HepG2 (cell line): ENCODE results near the gene TTPAL. TPM values are rescaled to one million over a fixed set of nuclear protein-coding genes. Genes with fewer than 3 reads are reported as not detected.
A peak's percentile ranks its signal among the peaks of the same experiment; 100 is the strongest.

Experiments used
- CREB1 ChIP-seq, 2 experiments: fragments of 450-650 bp in 1 of 2; IDR thresholded peaks; 2 replicates each; pipeline ENCODE4 v1.6.1; 2016 to 2017; ENCODE audit warnings: control low read depth in 1 of 2, mild to moderate bottlenecking in 1 of 2, missing compliant biosample characterization in 1 of 2, missing genetic modification characterization in 1 of 2
- DNMT3B ChIP-seq: conservative IDR thresholded peaks from 2 replicates; pipeline ENCODE4 v1.6.1; 2016; ENCODE audit warnings: missing biosample characterization, control low read depth
- DPF2 ChIP-seq: sonication (generic); formaldehyde crosslinking; IDR thresholded peaks from 2 replicates; pipeline ENCODE4 v1.4.0; 2020; ENCODE audit warnings: mild to moderate bottlenecking, low read depth, missing genetic modification reagents, borderline replicate concordance
- EED ChIP-seq: sonication (generic); formaldehyde crosslinking; IDR thresholded peaks from 2 replicates; pipeline ENCODE4 v1.5.0; 2020; ENCODE audit warnings: mild to moderate bottlenecking, missing genetic modification reagents
- FOXA1 ChIP-seq, 2 experiments: fragments of 450-650 bp in 1 of 2; sonication (generic) in 1 of 2; formaldehyde crosslinking in 1 of 2; IDR thresholded peaks; 2 replicates each; pipeline versions ENCODE4 v1.4.0 to v1.6.1; 2016 to 2020; ENCODE audit warnings: missing genetic modification reagents in 1 of 2
- KMT2B ChIP-seq: IDR thresholded peaks from 2 replicates; pipeline ENCODE4 v1.6.1; 2016; ENCODE audit warnings: missing genetic modification reagents, missing compliant biosample characterization
- NFE2 ChIP-seq: sonication (generic); formaldehyde crosslinking; IDR thresholded peaks from 2 replicates; pipeline ENCODE4 v1.4.0; 2020; ENCODE audit warnings: missing genetic modification reagents
- NFYB ChIP-seq: sonication (generic); formaldehyde crosslinking; IDR thresholded peaks from 2 replicates; pipeline ENCODE4 v1.4.0; 2020; ENCODE audit warnings: missing genetic modification reagents
- SMAD3 ChIP-seq: sonication (generic); formaldehyde crosslinking; IDR thresholded peaks from 2 replicates; pipeline ENCODE4 v1.4.0; 2020; ENCODE audit warnings: missing genetic modification reagents
- TGIF2 ChIP-seq: IDR thresholded peaks from 2 replicates; pipeline ENCODE4 v1.6.1; 2016; ENCODE audit warnings: control low read depth, missing compliant biosample characterization
- WIZ ChIP-seq: sonication (generic); formaldehyde crosslinking; IDR thresholded peaks from 2 replicates; pipeline ENCODE4 v1.5.1; 2020; ENCODE audit warnings: mild to moderate bottlenecking, missing genetic modification reagents
- ZFP90 ChIP-seq: sonication (generic); formaldehyde crosslinking; IDR thresholded peaks from 2 replicates; pipeline ENCODE4 v1.8.0; 2022; ENCODE audit warnings: missing genetic modification reagents, mild to moderate bottlenecking, inconsistent platforms, borderline replicate concordance
- ZMYM3 ChIP-seq: sonication (generic); formaldehyde crosslinking; IDR thresholded peaks from 2 replicates; pipeline ENCODE4 v1.5.1; 2020; ENCODE audit warnings: mild to moderate bottlenecking, missing genetic modification reagents
- ZNF20 ChIP-seq: sonication (generic); formaldehyde crosslinking; IDR thresholded peaks from 2 replicates; pipeline ENCODE4 v1.4.0; 2020; ENCODE audit warnings: mild to moderate bottlenecking, moderate library complexity, missing genetic modification reagents
- ZNF546 ChIP-seq: sonication (generic); formaldehyde crosslinking; conservative IDR thresholded peaks from 2 replicates; pipeline ENCODE4 v1.8.1; 2023; ENCODE audit warnings: mild to moderate bottlenecking, missing genetic modification reagents
- polyA plus RNA-seq, 8 experiments: library from polyadenylated mRNA; depleted of rRNA in 3 of 8; stranded (reverse) in 7 of 8; unstranded in 1 of 8; fragments of >200 nt; fragmentation: Illumina TruSeq in 4 of 8; extraction: Trizol in 4 of 8; gene quantifications; 2 replicates each; pipeline versions ENCODE4 v1.2.1 to v1.2.3, GENCODE V29; 2011 to 2016; ENCODE audit warnings: low read depth in 4 of 8, missing spikeins in 1 of 8, mixed read lengths in 1 of 8; ENCODE audit not compliant: insufficient read depth in 1 of 8
- total RNA-seq, 5 experiments: library from RNA; depleted of rRNA; stranded (reverse); fragments of >200 nt; fragmentation: Illumina TruSeq; extraction: Trizol; gene quantifications; 2 replicates each; pipeline ENCODE4 v1.2.3, GENCODE V29; 2016; ENCODE audit warnings: low read depth in 1 of 5
- TF ChIP-seq, protein P1 (sequence below): sonication (generic); formaldehyde crosslinking; IDR thresholded peaks from 2 replicates; pipeline ENCODE4 v1.4.0; 2020; ENCODE audit warnings: missing genetic modification reagents, borderline replicate concordance
- TF ChIP-seq, protein P2 (sequence below): sonication (generic); formaldehyde crosslinking; conservative IDR thresholded peaks from 2 replicates; pipeline ENCODE4 v1.4.0; 2020; ENCODE audit warnings: missing genetic modification reagents
- TF ChIP-seq, protein P3 (sequence below): IDR thresholded peaks from 2 replicates; pipeline ENCODE4 v1.6.1; 2016; ENCODE audit warnings: missing genetic modification reagents, missing compliant biosample characterization
- TF ChIP-seq, protein P4 (sequence below): sonication (generic); formaldehyde crosslinking; IDR thresholded peaks from 2 replicates; pipeline ENCODE4 v1.4.0; 2020; ENCODE audit warnings: mild to moderate bottlenecking, missing genetic modification reagents

Gene TTPAL
- total and polyA plus RNA-seq, 2 of the 13 experiments (the other 11 are each of a cell fraction or from before 2014, with no cell fraction given): 4.3 to 18.8 TPM

DNA sequence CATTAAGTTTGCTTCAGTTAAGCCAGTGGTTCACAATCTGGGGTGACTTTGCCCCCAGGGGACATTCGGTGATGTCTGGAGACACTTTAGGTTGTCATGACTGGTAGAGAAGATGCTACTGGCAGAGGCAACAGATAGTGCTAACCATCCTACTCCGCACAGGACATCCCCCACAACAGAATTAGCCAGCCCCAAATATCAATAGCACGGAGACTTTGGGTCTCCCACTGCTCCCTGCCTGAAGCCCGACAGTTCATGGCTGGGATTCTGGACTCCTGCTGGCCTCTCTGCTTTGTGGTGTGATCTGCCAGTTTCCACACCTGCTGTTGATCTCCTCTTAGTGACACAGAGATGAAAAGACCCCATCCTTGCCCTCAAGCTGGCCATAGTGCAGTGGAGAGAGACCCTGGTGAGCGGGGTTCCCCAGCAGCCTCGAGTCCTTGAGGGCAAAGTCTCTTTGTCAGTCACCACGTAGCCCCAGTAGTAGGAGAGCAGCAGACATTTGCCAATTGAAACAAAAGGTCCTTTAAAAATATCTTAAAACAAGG is 24.7 kb upstream of the TTPAL start (continued):
- TF ChIP-seq, protein P1, sequence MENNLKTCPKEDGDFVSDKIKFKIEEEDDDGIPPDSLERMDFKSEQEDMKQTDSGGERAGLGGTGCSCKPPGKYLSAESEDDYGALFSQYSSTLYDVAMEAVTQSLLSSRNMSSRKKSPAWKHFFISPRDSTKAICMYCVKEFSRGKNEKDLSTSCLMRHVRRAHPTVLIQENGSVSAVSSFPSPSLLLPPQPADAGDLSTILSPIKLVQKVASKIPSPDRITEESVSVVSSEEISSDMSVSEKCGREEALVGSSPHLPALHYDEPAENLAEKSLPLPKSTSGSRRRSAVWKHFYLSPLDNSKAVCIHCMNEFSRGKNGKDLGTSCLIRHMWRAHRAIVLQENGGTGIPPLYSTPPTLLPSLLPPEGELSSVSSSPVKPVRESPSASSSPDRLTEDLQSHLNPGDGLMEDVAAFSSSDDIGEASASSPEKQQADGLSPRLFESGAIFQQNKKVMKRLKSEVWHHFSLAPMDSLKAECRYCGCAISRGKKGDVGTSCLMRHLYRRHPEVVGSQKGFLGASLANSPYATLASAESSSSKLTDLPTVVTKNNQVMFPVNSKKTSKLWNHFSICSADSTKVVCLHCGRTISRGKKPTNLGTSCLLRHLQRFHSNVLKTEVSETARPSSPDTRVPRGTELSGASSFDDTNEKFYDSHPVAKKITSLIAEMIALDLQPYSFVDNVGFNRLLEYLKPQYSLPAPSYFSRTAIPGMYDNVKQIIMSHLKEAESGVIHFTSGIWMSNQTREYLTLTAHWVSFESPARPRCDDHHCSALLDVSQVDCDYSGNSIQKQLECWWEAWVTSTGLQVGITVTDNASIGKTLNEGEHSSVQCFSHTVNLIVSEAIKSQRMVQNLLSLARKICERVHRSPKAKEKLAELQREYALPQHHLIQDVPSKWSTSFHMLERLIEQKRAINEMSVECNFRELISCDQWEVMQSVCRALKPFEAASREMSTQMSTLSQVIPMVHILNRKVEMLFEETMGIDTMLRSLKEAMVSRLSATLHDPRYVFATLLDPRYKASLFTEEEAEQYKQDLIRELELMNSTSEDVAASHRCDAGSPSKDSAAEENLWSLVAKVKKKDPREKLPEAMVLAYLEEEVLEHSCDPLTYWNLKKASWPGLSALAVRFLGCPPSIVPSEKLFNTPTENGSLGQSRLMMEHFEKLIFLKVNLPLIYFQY (CRISPR knock-in tag): no peak
- TF ChIP-seq DPF2 (0 out of 2 replicates have a peak, but pooled peaks have one; percentile 38), ZFP90 (no peak), FOXA1 (IDR thresholded peaks at IDR 0.05) (no peak), FOXA1 (CRISPR knock-in tag; IDR thresholded peaks at IDR 0.05) (0 out of 2 replicates have a peak, but pooled peaks have one; percentile 3), NFYB (CRISPR knock-in tag) (no peak), ZNF546 (CRISPR knock-in tag) (no peak), DNMT3B (CRISPR knock-in tag) (no peak), ZMYM3 (CRISPR knock-in tag) (peak; percentile 46; the same call in 1 of the 2 replicates), CREB1 (IDR thresholded peaks at IDR 0.05) (no peak), CREB1 (CRISPR knock-in tag; IDR thresholded peaks at IDR 0.05) (no peak), KMT2B (no peak), WIZ (CRISPR knock-in tag) (no peak), NFE2 (CRISPR knock-in tag) (no peak), ZNF20 (CRISPR knock-in tag) (no peak), SMAD3 (CRISPR knock-in tag) (no peak), TGIF2 (CRISPR knock-in tag) (no peak), EED (CRISPR knock-in tag) (no peak)
- TF ChIP-seq, protein P2, sequence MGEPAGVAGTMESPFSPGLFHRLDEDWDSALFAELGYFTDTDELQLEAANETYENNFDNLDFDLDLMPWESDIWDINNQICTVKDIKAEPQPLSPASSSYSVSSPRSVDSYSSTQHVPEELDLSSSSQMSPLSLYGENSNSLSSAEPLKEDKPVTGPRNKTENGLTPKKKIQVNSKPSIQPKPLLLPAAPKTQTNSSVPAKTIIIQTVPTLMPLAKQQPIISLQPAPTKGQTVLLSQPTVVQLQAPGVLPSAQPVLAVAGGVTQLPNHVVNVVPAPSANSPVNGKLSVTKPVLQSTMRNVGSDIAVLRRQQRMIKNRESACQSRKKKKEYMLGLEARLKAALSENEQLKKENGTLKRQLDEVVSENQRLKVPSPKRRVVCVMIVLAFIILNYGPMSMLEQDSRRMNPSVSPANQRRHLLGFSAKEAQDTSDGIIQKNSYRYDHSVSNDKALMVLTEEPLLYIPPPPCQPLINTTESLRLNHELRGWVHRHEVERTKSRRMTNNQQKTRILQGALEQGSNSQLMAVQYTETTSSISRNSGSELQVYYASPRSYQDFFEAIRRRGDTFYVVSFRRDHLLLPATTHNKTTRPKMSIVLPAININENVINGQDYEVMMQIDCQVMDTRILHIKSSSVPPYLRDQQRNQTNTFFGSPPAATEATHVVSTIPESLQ (CRISPR knock-in tag): no peak
- TF ChIP-seq, protein P3, sequence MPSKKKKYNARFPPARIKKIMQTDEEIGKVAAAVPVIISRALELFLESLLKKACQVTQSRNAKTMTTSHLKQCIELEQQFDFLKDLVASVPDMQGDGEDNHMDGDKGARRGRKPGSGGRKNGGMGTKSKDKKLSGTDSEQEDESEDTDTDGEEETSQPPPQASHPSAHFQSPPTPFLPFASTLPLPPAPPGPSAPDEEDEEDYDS (CRISPR knock-in tag): no peak
- TF ChIP-seq, protein P4, sequence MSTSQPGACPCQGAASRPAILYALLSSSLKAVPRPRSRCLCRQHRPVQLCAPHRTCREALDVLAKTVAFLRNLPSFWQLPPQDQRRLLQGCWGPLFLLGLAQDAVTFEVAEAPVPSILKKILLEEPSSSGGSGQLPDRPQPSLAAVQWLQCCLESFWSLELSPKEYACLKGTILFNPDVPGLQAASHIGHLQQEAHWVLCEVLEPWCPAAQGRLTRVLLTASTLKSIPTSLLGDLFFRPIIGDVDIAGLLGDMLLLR (CRISPR knock-in tag): peak; percentile 35; the same call in 1 of the 2 replicates
- TF ChIP-seq, all 625 proteins: peak for 84
